ENCODE measurements around the gene TACC2.

The TACC2 gene

DNA sequence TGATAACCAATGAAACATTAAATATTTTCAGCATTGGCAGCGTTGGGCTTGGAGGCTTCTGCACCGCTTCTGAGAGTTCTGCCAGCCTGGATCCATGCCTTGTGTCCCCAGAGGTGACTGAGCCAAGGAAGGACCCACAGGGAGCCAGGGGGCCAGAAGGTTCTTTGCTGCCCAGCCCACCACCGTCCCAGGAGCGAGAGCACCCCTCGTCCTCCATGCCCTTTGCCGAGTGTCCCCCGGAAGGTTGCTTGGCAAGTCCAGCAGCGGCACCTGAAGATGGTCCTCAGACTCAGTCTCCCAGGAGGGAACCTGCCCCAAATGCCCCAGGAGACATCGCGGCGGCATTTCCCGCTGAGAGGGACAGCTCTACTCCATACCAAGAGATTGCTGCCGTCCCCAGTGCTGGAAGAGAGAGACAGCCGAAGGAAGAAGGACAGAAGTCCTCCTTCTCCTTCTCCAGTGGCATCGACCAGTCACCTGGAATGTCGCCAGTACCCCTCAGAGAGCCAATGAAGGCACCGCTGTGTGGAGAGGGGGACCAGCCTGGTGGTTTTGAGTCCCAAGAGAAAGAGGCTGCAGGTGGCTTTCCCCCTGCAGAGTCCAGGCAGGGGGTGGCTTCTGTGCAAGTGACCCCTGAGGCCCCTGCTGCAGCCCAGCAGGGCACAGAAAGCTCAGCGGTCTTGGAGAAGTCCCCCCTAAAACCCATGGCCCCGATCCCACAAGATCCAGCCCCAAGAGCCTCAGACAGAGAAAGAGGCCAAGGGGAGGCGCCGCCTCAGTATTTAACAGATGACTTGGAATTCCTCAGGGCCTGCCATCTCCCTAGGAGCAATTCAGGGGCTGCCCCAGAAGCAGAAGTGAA, 93.9 kb downstream of the TACC2 start:
- H3K4me1 ChIP-seq (ENCODE audit: insufficient read depth, low read length, severe bottlenecking), result no peaks in the 10 kb centered on the region
- H3K9ac ChIP-seq (ENCODE audit: low read length), result no peak overlapping the region
- no peak overlapping the region for H2AFZ ChIP-seq (ENCODE audit: low read length)

DNA sequence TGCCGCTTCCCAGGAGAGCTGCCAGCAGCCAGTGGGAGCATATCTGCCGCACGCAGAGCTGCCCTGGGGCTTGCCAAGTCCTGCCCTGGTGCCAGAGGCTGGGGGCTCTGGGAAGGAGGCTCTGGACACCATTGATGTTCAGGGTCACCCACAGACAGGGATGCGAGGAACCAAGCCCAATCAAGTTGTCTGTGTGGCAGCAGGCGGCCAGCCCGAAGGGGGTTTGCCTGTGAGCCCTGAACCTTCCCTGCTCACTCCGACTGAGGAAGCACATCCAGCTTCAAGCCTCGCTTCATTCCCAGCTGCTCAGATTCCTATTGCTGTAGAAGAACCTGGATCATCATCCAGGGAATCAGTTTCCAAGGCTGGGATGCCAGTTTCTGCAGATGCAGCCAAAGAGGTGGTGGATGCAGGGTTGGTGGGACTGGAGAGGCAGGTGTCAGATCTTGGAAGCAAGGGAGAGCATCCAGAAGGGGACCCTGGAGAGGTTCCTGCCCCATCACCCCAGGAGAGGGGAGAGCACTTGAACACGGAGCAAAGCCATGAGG, 94.6 kb downstream of the TACC2 start:
- no peak overlapping the region for H3K4me3 ChIP-seq (ENCODE audit: low read depth, low read length, poor library complexity, severe bottlenecking)
- no peaks in the 10 kb centered on the region; the same call in 1 of the 2 replicates for H3K27me3 ChIP-seq (ENCODE audit: insufficient read depth, low read length)
- H3K27ac ChIP-seq (ENCODE audit: low read depth, low read length, poor library complexity, severe bottlenecking), result no peak overlapping the region
- H3K4me2 ChIP-seq (ENCODE audit: low read length), result no peak overlapping the region
- TF ChIP-seq, protein P1, sequence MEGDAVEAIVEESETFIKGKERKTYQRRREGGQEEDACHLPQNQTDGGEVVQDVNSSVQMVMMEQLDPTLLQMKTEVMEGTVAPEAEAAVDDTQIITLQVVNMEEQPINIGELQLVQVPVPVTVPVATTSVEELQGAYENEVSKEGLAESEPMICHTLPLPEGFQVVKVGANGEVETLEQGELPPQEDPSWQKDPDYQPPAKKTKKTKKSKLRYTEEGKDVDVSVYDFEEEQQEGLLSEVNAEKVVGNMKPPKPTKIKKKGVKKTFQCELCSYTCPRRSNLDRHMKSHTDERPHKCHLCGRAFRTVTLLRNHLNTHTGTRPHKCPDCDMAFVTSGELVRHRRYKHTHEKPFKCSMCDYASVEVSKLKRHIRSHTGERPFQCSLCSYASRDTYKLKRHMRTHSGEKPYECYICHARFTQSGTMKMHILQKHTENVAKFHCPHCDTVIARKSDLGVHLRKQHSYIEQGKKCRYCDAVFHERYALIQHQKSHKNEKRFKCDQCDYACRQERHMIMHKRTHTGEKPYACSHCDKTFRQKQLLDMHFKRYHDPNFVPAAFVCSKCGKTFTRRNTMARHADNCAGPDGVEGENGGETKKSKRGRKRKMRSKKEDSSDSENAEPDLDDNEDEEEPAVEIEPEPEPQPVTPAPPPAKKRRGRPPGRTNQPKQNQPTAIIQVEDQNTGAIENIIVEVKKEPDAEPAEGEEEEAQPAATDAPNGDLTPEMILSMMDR (IDR thresholded peaks at IDR 0.05; ENCODE audit: low read length), result no peak
- TF ChIP-seq EZH2 (IDR thresholded peaks at IDR 0.05; ENCODE audit: borderline replicate concordance, low read length), result no peak
- H3K36me3 ChIP-seq (ENCODE audit: insufficient read depth, low read length), result no peaks in the 10 kb centered on the region
- no peaks in the 10 kb centered on the region for H3K9me2 ChIP-seq (ENCODE audit: low read depth, low read length)
- H3K9ac ChIP-seq (ENCODE audit: low read length), result no peak overlapping the region
- H4K20me1 ChIP-seq (ENCODE audit: insufficient read depth, low read length), result no peaks in the 10 kb centered on the region
- H3K9me3 ChIP-seq (ENCODE audit: low read length), result no peaks in the 10 kb centered on the region
- no peak overlapping the region for H2AFZ ChIP-seq (ENCODE audit: low read length)
- H3K4me1 ChIP-seq (ENCODE audit: insufficient read depth, low read length, severe bottlenecking), result no peaks in the 10 kb centered on the region
- H3F3A ChIP-seq (ENCODE audit: insufficient read depth, low read length), result no peaks in the 10 kb centered on the region
- H3K79me2 ChIP-seq (ENCODE audit: insufficient read depth, low read length), result no peaks in the 10 kb centered on the region

More for the DNA sequence above, 93.9 kb downstream of the TACC2 start:
- no peaks in the 10 kb centered on the region for H3F3A ChIP-seq (ENCODE audit: insufficient read depth, low read length)
- H3K27ac ChIP-seq (ENCODE audit: low read depth, low read length, poor library complexity, severe bottlenecking), result no peak overlapping the region
- H3K4me2 ChIP-seq (ENCODE audit: low read length), result no peak overlapping the region
- no peaks in the 10 kb centered on the region for H3K9me3 ChIP-seq (ENCODE audit: low read length)
- H4K20me1 ChIP-seq (ENCODE audit: insufficient read depth, low read length), result no peaks in the 10 kb centered on the region
- no peak overlapping the region for H3K4me3 ChIP-seq (ENCODE audit: low read depth, low read length, poor library complexity, severe bottlenecking)
- no peaks in the 10 kb centered on the region for H3K36me3 ChIP-seq (ENCODE audit: insufficient read depth, low read length)
- H3K79me2 ChIP-seq (ENCODE audit: insufficient read depth, low read length), result no peaks in the 10 kb centered on the region
- H3K9me2 ChIP-seq (ENCODE audit: low read depth, low read length), result no peaks in the 10 kb centered on the region
- TF ChIP-seq EZH2 (IDR thresholded peaks at IDR 0.05; ENCODE audit: borderline replicate concordance, low read length), result no peak
- TF ChIP-seq, protein P1 (IDR thresholded peaks at IDR 0.05; ENCODE audit: low read length), result no peak
- H3K27me3 ChIP-seq (ENCODE audit: insufficient read depth, low read length), result no peaks in the 10 kb centered on the region; the same call in 1 of the 2 replicates

DNA sequence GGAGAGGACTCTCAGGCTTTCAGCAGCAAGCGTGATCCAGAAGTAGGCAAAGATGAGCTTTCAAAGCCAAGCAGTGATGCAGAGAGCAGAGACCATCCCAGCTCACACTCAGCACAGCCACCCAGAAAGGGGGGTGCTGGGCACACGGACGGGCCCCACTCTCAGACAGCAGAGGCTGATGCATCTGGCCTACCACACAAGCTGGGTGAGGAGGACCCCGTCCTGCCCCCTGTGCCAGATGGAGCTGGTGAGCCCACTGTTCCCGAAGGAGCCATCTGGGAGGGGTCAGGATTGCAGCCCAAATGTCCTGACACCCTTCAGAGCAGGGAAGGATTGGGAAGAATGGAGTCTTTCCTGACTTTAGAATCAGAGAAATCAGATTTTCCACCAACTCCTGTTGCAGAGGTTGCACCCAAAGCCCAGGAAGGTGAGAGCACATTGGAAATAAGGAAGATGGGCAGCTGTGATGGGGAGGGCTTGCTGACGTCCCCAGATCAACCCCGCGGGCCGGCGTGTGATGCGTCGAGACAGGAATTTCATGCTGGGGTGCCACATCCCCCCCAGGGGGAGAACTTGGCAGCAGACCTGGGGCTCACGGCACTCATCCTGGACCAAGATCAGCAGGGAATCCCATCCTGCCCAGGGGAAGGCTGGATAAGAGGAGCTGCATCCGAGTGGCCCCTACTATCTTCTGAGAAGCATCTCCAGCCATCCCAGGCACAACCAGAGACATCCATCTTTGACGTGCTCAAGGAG, 95.5 kb downstream of the TACC2 start:
- Histone ChIP-seq H3K9me2 (ENCODE audit: low read depth, low read length) (no peaks in the 10 kb centered on the region), H3K4me3 (ENCODE audit: low read depth, low read length, poor library complexity, severe bottlenecking) (no peak overlapping the region), H3F3A (ENCODE audit: insufficient read depth, low read length) (no peaks in the 10 kb centered on the region), H3K9me3 (ENCODE audit: low read length) (no peaks in the 10 kb centered on the region), H3K36me3 (ENCODE audit: insufficient read depth, low read length) (no peaks in the 10 kb centered on the region), H3K27ac (ENCODE audit: low read depth, low read length, poor library complexity, severe bottlenecking) (no peak overlapping the region), H3K27me3 (ENCODE audit: insufficient read depth, low read length) (no peaks in the 10 kb centered on the region; the same call in 1 of the 2 replicates), H2AFZ (ENCODE audit: low read length) (no peak overlapping the region), H3K4me2 (ENCODE audit: low read length) (no peak overlapping the region), H3K79me2 (ENCODE audit: insufficient read depth, low read length) (no peaks in the 10 kb centered on the region), H3K9ac (ENCODE audit: low read length) (no peak overlapping the region), H4K20me1 (ENCODE audit: insufficient read depth, low read length) (no peaks in the 10 kb centered on the region), H3K4me1 (ENCODE audit: insufficient read depth, low read length, severe bottlenecking) (no peaks in the 10 kb centered on the region)
- no peak for TF ChIP-seq EZH2 (IDR thresholded peaks at IDR 0.05; ENCODE audit: borderline replicate concordance, low read length)
- TF ChIP-seq, protein P1 (IDR thresholded peaks at IDR 0.05; ENCODE audit: low read length), result no peak
